ENCODE measurements around the gene FAM229B.

GRCh38 chr6:112106562-112106961 lies 19.2 kb downstream of the FAM229B start:
- TF ChIP-seq FOS (IDR thresholded peaks at IDR 0.05; ENCODE audit: low read depth, low read length) (no peak), CTCF (conservative IDR thresholded peaks at IDR 0.05; ENCODE audit: low read depth, low read length) (no peak), CEBPB (IDR thresholded peaks at IDR 0.05; ENCODE audit: low read depth, low read length) (no peak)

Data from IMR-90 (cell line).